Endothelial cell of umbilical vein (primary cell): ENCODE results near the gene FGFRL1. TPM values are rescaled to one million over a fixed set of nuclear protein-coding genes. Genes with fewer than 3 reads are reported as not detected.

ENCODE experiments used
- BruUV-seq: library from RNA; stranded (reverse); fragments of 400-500 nt; replicated peaks from 2 replicates; lab custom pipeline; 2021; lab: Mats Ljungman, UMichigan
- CTCF ChIA-PET: fragments of 300-600, 350-600 bp; sonication (Branson Sonifier 250); formaldehyde crosslinking; loops from one replicate; lab custom pipeline; 2021; ENCODE audit warnings: antibody characterized with exemption, inconsistent platforms; lab: Charles Lee
- POLR2A ChIA-PET: fragments of 300-600, 350-600 bp; sonication (Branson Sonifier 250); formaldehyde crosslinking; loops from one replicate; lab custom pipeline; 2021; ENCODE audit warnings: antibody characterized with exemption, inconsistent platforms; lab: Charles Lee
- DNase-seq: peaks from one replicate; pipeline ENCODE4 v3.0.0-alpha.2; 2011; ENCODE audit warnings: low read depth, low spot score
- FAIRE-seq: peaks from 2 replicates; lab custom pipeline; 2011; peaks lifted over from hg19 to GRCh38; lab: Jason Lieb, UNC
- H2AFZ ChIP-seq: 2 replicates; pipeline ENCODE4 v1.6.0; 2012; ENCODE audit warnings: low read depth, low read length, control low read depth, inconsistent platforms
- H3K27ac ChIP-seq: 2 replicates; pipeline ENCODE4 v1.5.1; 2011; ENCODE audit warnings: low read depth, mild to moderate bottlenecking, control low read depth, low read length, moderate library complexity; ENCODE audit not compliant: insufficient read depth
- H3K27me3 ChIP-seq, 2 experiments: 2 replicates each; pipeline versions ENCODE4 v1.6.0 to v1.6.1; 2011; ENCODE audit warnings: low read length in 2 of 2, mixed read lengths in 1 of 2; ENCODE audit not compliant: control insufficient read depth in 2 of 2, insufficient read depth in 2 of 2
- H3K36me3 ChIP-seq, 2 experiments: 2 replicates in 1 of 2; 3 replicates in 1 of 2; pipeline ENCODE4 v1.5.1; 2011; ENCODE audit warnings: low read length in 2 of 2, mild to moderate bottlenecking in 1 of 2, moderate library complexity in 1 of 2; ENCODE audit not compliant: control insufficient read depth in 2 of 2, insufficient read depth in 2 of 2; ENCODE audit errors: extremely low read depth in 1 of 2
- H3K4me1 ChIP-seq: 3 replicates; pipeline ENCODE4 v1.5.1; 2011; ENCODE audit warnings: mild to moderate bottlenecking, low read length; ENCODE audit not compliant: control insufficient read depth, insufficient read depth; ENCODE audit errors: extremely low read depth
- H3K4me2 ChIP-seq: 2 replicates; pipeline ENCODE4 v1.6.1; 2011; ENCODE audit warnings: low read length, control low read depth, mixed read lengths; ENCODE audit not compliant: insufficient read depth
- H3K4me3 ChIP-seq, 3 experiments: fragments of 200-600 bp in 1 of 3; sonication (generic), shearing (Covaris generic) in 1 of 3; replicated peaks in 1 of 3; 2 replicates each; pipeline ENCODE4 v1.5.1; 2011 to 2016; ENCODE audit warnings: control low read depth in 3 of 3, low read length in 3 of 3, mild to moderate bottlenecking in 2 of 3, inconsistent platforms in 1 of 3, low read depth in 1 of 3, moderate library complexity in 1 of 3; ENCODE audit not compliant: insufficient read depth in 1 of 3
- H3K79me2 ChIP-seq: 2 replicates; pipeline ENCODE4 v1.6.0; 2012; ENCODE audit warnings: low read length, inconsistent platforms; ENCODE audit not compliant: control insufficient read depth, insufficient read depth
- H3K9ac ChIP-seq: replicated peaks from 2 replicates; pipeline ENCODE3; 2011; ENCODE audit warnings: low read length, control low read depth; ENCODE audit not compliant: insufficient read depth; ENCODE audit errors: extremely low read depth
- H3K9me1 ChIP-seq: replicated peaks from 3 replicates; pipeline ENCODE4 v1.6.0; 2011; ENCODE audit warnings: mild to moderate bottlenecking, low read length; ENCODE audit not compliant: control insufficient read depth, insufficient read depth; ENCODE audit errors: extremely low read depth
- H3K9me3 ChIP-seq: replicated peaks from 2 replicates; pipeline ENCODE4 v1.5.1; 2012; ENCODE audit warnings: low read length, inconsistent platforms; ENCODE audit not compliant: control insufficient read depth, insufficient read depth
- H4K20me1 ChIP-seq: replicated peaks from 2 replicates; pipeline ENCODE3; 2011; ENCODE audit warnings: mild to moderate bottlenecking, low read length; ENCODE audit not compliant: control insufficient read depth, insufficient read depth; ENCODE audit errors: extremely low read depth
- CTCF ChIP-seq, 2 donors: IDR thresholded peaks; 1 replicate in 1 of 2; 2 replicates in 1 of 2; pipeline ENCODE4 v1.5.1; 2011; ENCODE audit warnings: low read length in 2 of 2, mild to moderate bottlenecking in 2 of 2, moderate library complexity in 2 of 2, control low read depth in 1 of 2, inconsistent platforms in 1 of 2, low read depth in 1 of 2; ENCODE audit not compliant: insufficient read depth in 1 of 2; ENCODE audit errors: extremely low read depth in 1 of 2
- EZH2 ChIP-seq: IDR thresholded peaks from 2 replicates; pipeline ENCODE4 v1.6.1; 2012; ENCODE audit warnings: borderline replicate concordance, low read depth, mild to moderate bottlenecking, moderate library complexity, low read length, inconsistent platforms; ENCODE audit not compliant: severe bottlenecking
- FOS ChIP-seq: IDR thresholded peaks from 2 replicates; pipeline ENCODE4 v1.6.1; 2011; ENCODE audit warnings: mild to moderate bottlenecking, low read length, moderate library complexity, borderline replicate concordance; ENCODE audit not compliant: insufficient read depth
- GATA2 ChIP-seq: IDR thresholded peaks from 2 replicates; pipeline ENCODE4 v1.7.0; 2011; ENCODE audit warnings: low read depth, mild to moderate bottlenecking, moderate library complexity, mixed read lengths, low read length; ENCODE audit not compliant: insufficient read length, insufficient read depth
- JUN ChIP-seq: IDR thresholded peaks from 2 replicates; pipeline ENCODE4 v1.6.1; 2011; ENCODE audit warnings: borderline replicate concordance, low read depth; ENCODE audit not compliant: insufficient read length, insufficient read depth
- MAX ChIP-seq: IDR thresholded peaks from 2 replicates; pipeline ENCODE4 v1.6.1; 2011; ENCODE audit not compliant: insufficient read depth, insufficient read length
- MYC ChIP-seq: IDR thresholded peaks from one replicate; pipeline ENCODE4 v1.6.1; 2011; ENCODE audit warnings: mild to moderate bottlenecking, low read depth, low read length
- POLR2A ChIP-seq: IDR thresholded peaks from 2 replicates; pipeline ENCODE4 v1.6.1; 2012; ENCODE audit warnings: low read depth, mild to moderate bottlenecking, control low read depth, low read length
- POLR2AphosphoS5 ChIP-seq: IDR thresholded peaks from 2 replicates; pipeline ENCODE4 v1.6.1; 2012; ENCODE audit warnings: low read depth, mild to moderate bottlenecking, control low read depth, low read length, moderate library complexity; ENCODE audit not compliant: insufficient read depth
- dilution Hi-C: fragments of 300-500 bp; cut with MboI; formaldehyde crosslinking; loops from one replicate; pipeline ENCODE4 v1.15.0; 2019; ENCODE audit warnings: low sequenced_read_pairs; ENCODE audit not compliant: extremely low pct_ligation_motif_present
- intact Hi-C: fragments of 100-400 bp; cut with micrococcal nuclease; formaldehyde crosslinking; loops from one replicate; pipeline ENCODE4 v1.10.0; 2022
- polyA plus RNA-seq, 4 experiments: library from polyadenylated mRNA; depleted of rRNA in 3 of 4; stranded (reverse) in 3 of 4; unstranded in 1 of 4; fragments of >200 nt; gene quantifications; 2 replicates each; pipeline versions ENCODE4 v1.2.1 to v1.2.3, GENCODE V29; 2011 to 2012; ENCODE audit warnings: missing spikeins in 1 of 4
- total RNA-seq: library from RNA; stranded (reverse); gene quantifications from 2 replicates; pipeline ENCODE4 v1.2.3, GENCODE V29; 2021

Gene FGFRL1
- total and polyA plus RNA-seq, 2 donors (not counting 3 experiments of a cell fraction or from before 2014, with no cell fraction given) = 33.3 to 74.6 TPM

- no peak for DNase-seq
- no peak overlapping the region for H3K9ac ChIP-seq
- no peaks in the 10 kb centered on the region for H3K9me1 ChIP-seq
- no peaks in the 10 kb centered on the region for H4K20me1 ChIP-seq
- dilution Hi-C loops = no loop called here
- ChIA-PET POLR2A (no interaction called here), CTCF (no interaction called here)
- no peak for TF ChIP-seq EZH2
- TF ChIP-seq POLR2A = no peak
- no peak for TF ChIP-seq CTCF (IDR thresholded peaks at IDR 0.05; ENCODE audit: extremely low read depth in 1 of 2, insufficient read depth in 1 of 2, low read depth in 1 of 2, low read length in 2 of 2)
- TF ChIP-seq MYC = no peak
- TF ChIP-seq GATA2 = no peak
- no peak for TF ChIP-seq JUN
- no peak for TF ChIP-seq FOS
- no peak for TF ChIP-seq POLR2AphosphoS5
- no peak for TF ChIP-seq MAX
- H3K9me3 ChIP-seq = no peaks in the 10 kb centered on the region
- no peaks in the 10 kb centered on the region for H3K27me3 ChIP-seq
- H3K27ac ChIP-seq = no peak overlapping the region
- no peak overlapping the region for H3K4me2 ChIP-seq
- no peaks in the 10 kb centered on the region for H3K79me2 ChIP-seq
- no peaks in the 10 kb centered on the region for H3K36me3 ChIP-seq
- peaks cover 18% of the 10 kb centered on the region for H3K4me1 ChIP-seq
- BruUV-seq = no TSS peak
- intact Hi-C loops = no loop called here
- no peak for FAIRE-seq
- H2AFZ ChIP-seq = no peak overlapping the region
- no peak overlapping the region for H3K4me3 ChIP-seq
Observed at GRCh38 chr4:1040344-1041146, 29.1 kb downstream of the FGFRL1 start.
